Measurements from ENCODE around the gene CCIN.
A peak's percentile ranks its signal among the peaks of the same experiment; 100 is the strongest.

CCIN gene

DNA sequence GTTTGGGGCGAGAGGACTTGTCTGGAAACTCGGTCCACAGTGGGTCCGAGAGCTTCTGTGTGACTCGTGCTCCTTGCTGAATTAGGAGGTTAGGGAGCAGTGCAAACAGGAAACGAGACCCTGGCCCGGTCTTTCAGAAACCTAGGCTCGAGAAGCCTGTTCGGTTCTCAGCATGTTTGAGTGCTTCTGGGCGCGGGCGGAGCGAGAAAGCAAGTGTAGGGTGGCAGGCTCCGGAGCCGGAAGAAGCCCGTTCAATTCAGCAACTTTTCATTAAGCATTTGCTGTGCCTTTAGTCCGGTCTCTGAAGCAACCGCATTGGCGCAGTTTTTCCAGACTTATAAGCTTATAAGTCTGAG lies 22.1 kb downstream of the CCIN start:
- peak; percentile 56 for DNase-seq (ENCODE audit: low read depth)

- DNase-seq (ENCODE audit: low read depth) = no peak
These were observed 22.5 kb downstream of the CCIN start for GRCh38 chr9:36191686-36192085.

DNA sequence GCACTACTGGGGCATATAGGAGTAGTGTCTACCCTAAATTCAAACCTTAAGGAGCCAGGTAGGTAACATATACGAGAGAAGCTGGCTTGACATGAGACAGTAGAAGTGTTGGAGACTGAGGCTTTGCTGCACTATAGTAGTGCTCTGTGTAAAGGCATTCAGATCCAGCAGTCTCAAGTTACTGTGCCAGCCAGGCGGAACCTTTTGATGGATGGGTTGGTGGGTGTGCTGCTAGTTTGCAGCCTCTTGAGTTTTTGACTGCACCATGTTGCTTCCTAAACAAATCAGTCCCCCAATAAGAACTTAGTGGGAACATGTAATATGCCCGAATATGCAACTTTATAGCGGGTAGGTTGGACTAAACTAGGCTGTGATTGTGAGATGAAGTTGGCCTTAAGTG lies 23.0 kb downstream of the CCIN start:
- DNase-seq (ENCODE audit: low read depth) = no peak

GRCh38 chr9:36193023-36193422 lies 23.8 kb downstream of the CCIN start:
- DNase-seq (ENCODE audit: low read depth) = no peak

DNA sequence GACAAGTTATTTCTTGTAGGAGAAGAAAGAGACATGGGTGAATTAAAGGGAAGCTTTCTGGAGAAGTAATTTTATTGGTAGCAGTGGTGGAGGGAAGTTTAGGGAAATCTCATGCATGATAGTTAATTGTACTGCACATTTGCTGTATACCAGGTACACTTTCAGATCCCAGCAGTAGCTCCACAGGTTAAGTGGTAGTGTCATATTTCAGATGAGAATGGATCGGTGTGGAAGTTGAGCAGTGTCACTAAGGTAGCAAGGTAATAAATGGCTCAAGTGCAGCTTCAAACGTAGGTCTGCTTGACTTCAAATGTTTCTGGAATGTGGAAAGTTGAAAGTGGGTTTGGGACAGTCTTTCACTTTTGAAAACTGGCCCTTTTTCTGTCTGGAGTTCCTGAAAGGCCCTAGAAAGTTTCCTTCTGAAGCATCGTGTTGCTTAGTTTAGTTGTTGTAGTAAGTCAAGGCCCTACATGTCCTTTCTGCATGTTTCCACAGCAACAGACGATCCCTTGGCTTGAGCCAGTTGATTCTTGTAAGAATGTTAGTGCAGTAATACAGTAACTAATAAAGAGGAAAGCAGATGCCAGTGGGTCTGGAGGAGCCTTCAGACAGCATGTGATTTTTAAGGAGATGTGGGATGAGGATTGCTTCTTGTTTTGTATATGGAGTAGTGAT lies 25.3 kb downstream of the CCIN start:
- peak; percentile 49 for DNase-seq (ENCODE audit: low read depth)

DNA sequence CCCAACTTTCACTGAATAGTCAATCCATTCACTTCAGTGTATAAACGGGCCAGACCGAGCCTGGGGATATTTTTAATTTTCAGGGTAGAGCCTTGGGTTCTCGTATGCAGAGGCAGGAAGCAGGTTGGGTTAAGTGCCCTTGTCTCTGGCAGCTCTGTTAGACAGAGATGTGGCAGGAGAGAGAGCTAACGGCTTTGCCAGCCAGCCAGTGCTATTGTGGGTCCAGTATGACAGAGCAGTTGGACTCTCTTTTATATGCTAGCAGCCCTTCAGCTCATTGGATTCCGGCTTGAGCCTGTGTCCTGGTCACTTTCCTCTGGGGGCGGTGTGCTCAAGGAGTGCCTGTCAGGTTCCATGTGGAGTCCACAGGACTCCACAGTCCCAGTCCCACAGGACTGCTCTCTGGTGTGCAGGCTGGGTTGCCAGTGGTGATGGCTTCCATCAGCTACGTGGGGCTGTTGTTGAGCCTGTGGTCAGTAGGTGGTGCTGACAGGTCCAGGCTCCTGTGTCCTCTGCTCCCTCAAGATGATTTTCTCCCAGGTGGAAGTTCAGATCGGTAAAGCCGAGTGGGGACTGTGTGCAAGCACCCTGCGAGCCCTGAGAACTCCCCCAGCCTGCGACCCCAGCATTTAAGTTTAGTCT lies 35.8 kb downstream of the CCIN start:
- no peak for DNase-seq (ENCODE audit: low read depth)

GRCh38 chr9:36207016-36207415 lies 37.8 kb downstream of the CCIN start:
- DNase-seq (ENCODE audit: low read depth) = peak; percentile 50

DNA sequence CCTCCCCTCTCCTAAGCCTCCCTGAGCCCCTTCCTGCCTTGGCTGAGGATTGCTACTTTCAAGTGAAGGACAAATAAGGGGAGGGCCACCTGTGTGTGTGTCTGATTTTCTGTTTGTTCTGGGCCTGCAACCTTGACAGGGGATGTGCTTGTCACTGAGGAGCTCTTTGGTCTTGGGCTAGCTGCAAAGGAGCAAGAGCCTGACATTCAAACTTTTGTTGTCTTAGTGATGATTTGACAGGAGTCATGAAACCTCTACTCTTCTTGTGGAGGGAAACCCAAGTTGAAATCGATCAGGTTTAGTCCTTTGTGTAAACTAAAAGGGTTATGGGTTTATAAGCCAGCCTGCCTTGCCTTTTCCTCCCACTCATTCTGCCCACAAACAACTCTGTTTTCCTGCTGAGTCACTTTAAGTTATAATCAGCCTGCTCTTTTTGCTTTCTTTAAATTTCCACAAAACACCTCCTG lies 38.4 kb downstream of the CCIN start:
- DNase-seq (ENCODE audit: low read depth) = peak; percentile 64

- no peak for DNase-seq (ENCODE audit: low read depth)
These were observed 39.5 kb downstream of the CCIN start for GRCh38 chr9:36208521-36209253.

DNA sequence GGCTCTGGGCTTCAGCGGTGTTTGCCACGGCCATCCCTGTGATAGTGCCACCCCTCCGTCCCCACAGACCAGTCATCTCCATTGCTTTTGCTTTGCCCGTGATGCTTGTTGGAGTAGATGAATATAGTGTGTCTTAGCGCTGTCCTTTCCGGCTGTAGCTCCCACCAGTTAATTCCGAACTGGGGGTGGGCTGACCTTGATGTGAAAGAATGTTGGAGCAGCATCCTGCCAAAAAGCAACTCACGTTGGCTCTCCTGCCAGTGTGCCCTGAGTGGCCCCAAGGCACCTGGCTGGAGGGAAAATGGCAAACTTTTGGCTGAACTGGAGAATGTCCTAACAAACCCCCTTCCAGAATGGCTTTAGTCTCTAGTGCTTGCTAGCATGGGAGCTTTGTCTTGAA lies 41.5 kb downstream of the CCIN start:
- no peak for DNase-seq (ENCODE audit: low read depth)

DNA sequence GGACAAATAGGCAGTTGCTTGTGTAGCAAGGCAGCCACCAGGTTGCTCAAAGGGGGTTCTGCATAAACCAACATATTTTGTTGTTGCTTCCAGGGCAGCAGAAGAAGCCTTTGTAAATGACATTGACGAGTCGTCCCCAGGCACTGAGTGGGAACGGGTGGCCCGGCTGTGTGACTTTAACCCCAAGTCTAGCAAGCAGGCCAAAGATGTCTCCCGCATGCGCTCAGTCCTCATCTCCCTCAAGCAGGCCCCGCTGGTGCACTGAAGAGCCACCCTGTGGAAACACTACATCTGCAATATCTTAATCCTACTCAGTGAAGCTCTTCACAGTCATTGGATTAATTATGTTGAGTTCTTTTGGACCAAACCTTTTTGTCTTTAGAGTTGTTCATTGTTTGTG lies 42.3 kb downstream of the CCIN start:
- no peak for DNase-seq (ENCODE audit: low read depth)

DNA sequence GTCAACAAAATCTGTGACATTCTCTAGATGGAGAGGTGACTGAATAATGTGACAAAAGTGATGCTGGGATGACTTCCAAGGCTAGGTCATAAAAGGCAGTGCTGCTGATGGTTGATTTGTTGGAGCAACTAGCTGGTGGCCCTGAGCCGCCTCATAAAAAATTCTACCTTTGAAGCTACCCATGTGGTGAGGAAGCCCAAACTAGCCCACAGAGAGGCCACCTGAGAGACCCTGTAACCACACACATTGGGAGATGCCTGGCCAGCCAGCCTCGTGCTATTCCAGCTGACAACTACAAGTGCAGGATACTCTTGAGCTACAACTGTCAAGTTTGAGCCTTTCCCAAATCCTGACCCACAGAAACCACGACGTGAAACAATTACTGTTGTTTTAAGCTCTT lies 44.2 kb downstream of the CCIN start:
- DNase-seq (ENCODE audit: low read depth) = no peak

DNA sequence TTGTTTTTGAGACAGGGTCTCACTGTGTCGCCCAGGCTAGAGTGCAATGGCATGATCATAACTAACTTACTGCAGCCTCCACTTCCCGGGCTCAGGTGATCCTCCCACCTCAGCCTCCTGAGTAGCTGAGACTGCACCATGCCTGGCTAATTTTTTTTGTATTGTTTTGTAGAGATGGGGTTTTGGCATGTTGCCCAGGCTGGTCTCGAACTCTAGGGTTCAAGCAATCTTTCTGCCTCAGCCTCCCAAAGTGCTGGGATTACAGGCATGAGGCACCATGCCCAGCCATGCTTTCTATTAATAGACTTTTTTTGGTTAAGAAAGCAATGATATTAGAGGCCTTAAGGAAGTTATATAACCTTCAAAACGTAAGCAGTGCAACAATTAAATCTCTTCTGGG lies 44.8 kb downstream of the CCIN start:
- DNase-seq (ENCODE audit: low read depth) = no peak

GRCh38 chr9:36214571-36214970 lies 45.4 kb downstream of the CCIN start:
- peak; percentile 49 for DNase-seq (ENCODE audit: low read depth)

- DNase-seq (ENCODE audit: low read depth) = no peak
These were observed 48.2 kb downstream of the CCIN start for GRCh38 chr9:36217256-36217968.

DNA sequence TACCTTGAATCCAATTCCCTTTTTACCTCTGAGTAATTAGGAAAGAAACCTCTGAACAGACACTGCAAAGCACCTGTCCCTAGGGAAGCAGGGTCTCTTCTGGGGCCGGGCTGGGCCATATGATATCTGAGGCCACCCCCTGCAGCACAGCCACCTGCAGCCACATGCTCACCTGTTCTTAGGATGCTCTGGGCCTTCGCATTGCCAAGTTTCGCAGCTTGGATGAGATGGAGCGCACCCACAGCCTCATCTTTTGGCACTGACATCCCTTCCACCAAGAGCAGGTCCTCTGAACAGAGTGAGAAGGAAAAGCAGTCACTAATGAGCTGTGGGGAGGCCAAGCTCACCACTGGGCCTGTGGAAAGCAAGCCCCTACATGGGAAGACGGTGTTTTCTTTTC lies 48.8 kb downstream of the CCIN start:
- no peak for DNase-seq (ENCODE audit: low read depth)

GRCh38 chr9:36218411-36218901 lies 49.3 kb downstream of the CCIN start:
- no peak for DNase-seq (ENCODE audit: low read depth)

Data from iris pigment epithelial cell (primary cell).